Endodermal cell (in vitro differentiated cells): ENCODE data around the gene SMG5. TPM values are rescaled to one million over a fixed set of nuclear protein-coding genes. Genes with fewer than 3 reads are reported as not detected.

Source experiments
- DNase-seq: peaks from one replicate; pipeline ENCODE4 v3.0.0-alpha.2; 2017
- H3K27ac ChIP-seq: 2 replicates; pipeline ENCODE4 v1.5.1; 2013; ENCODE audit warnings: mild to moderate bottlenecking, low read depth, low read length, moderate library complexity
- H3K27me3 ChIP-seq: 2 replicates; pipeline ENCODE4 v1.6.1; 2013; ENCODE audit warnings: mild to moderate bottlenecking, low read length, moderate library complexity; ENCODE audit not compliant: insufficient read depth, control insufficient read depth, poor library complexity, severe bottlenecking
- H3K36me3 ChIP-seq: 2 replicates; pipeline ENCODE4 v1.7.0; 2013; ENCODE audit warnings: mild to moderate bottlenecking, low read length, moderate library complexity; ENCODE audit not compliant: control insufficient read depth, insufficient read depth
- H3K4me1 ChIP-seq: one replicate; pipeline ENCODE4 v1.7.0; 2013; ENCODE audit warnings: low read length; ENCODE audit not compliant: control insufficient read depth, insufficient read depth
- H3K4me3 ChIP-seq: 2 replicates; pipeline ENCODE4 v1.5.1; 2013; ENCODE audit warnings: mild to moderate bottlenecking, low read length, moderate library complexity
- H3K9ac ChIP-seq: 2 replicates; pipeline ENCODE4 v1.6.1; 2013; ENCODE audit warnings: mild to moderate bottlenecking, low read length, moderate library complexity; ENCODE audit not compliant: poor library complexity, severe bottlenecking; ENCODE audit errors: extremely low read depth
- H3K9me3 ChIP-seq: 2 replicates; pipeline ENCODE4 v1.6.1; 2013; ENCODE audit warnings: mild to moderate bottlenecking, low read length, moderate library complexity; ENCODE audit not compliant: control insufficient read depth
- H3K27ac Mint-ChIP-seq: 2 replicates; pipeline ENCODE4 v1.8.0; 2020; ENCODE audit warnings: mixed read lengths
- H3K27me3 Mint-ChIP-seq: 2 replicates; pipeline ENCODE4 v1.8.0; 2021; ENCODE audit warnings: mild to moderate bottlenecking, mixed read lengths; ENCODE audit not compliant: insufficient read depth
- H3K36me3 Mint-ChIP-seq: 2 replicates; pipeline ENCODE4 v1.8.0; 2020; ENCODE audit warnings: low read depth, mixed read lengths
- H3K4me1 Mint-ChIP-seq: 2 replicates; pipeline ENCODE4 v1.8.0; 2020; ENCODE audit warnings: mixed read lengths
- H3K4me3 Mint-ChIP-seq: 2 replicates; pipeline ENCODE4 v1.8.0; 2020; ENCODE audit warnings: mild to moderate bottlenecking, moderate library complexity, mixed read lengths
- H3K9me3 Mint-ChIP-seq: 2 replicates; pipeline ENCODE4 v1.8.0; 2020; ENCODE audit warnings: mild to moderate bottlenecking, mixed read lengths
- WGBS, 2 experiments: methylation state at CpG; one replicate each; pipeline versions ENCODE4 v1.1.5 to v1.1.7; 2013; ENCODE audit warnings: missing lambda C conversion rate in 2 of 2, mixed read lengths in 1 of 2; ENCODE audit not compliant: insufficient coverage in 1 of 2, insufficient read length in 1 of 2; 5-methylcytosine and 5-hydroxymethylcytosine counted together
- total RNA-seq, 2 donors: library from RNA; stranded (reverse); fragmentation: NEBNext Ultra II Directional in 1 of 2; extraction: Animal tissue kit (Norgen Biotek cat#: 25700) in 1 of 2; gene quantifications; 2 replicates in 1 of 2; 3 replicates in 1 of 2; pipeline ENCODE4 v1.2.1, GENCODE V29; 2021
- TF ChIP-seq, protein P1 (sequence below): fragments of 200-600 bp; sonication (generic); conservative IDR thresholded peaks from 2 replicates; pipeline ENCODE4 v1.5.0; 2021; ENCODE audit warnings: antibody characterized with exemption, mild to moderate bottlenecking

The SMG5 gene
- total RNA-seq, 2 donors from 2014 or later, result 103 to 111 TPM

DNA sequence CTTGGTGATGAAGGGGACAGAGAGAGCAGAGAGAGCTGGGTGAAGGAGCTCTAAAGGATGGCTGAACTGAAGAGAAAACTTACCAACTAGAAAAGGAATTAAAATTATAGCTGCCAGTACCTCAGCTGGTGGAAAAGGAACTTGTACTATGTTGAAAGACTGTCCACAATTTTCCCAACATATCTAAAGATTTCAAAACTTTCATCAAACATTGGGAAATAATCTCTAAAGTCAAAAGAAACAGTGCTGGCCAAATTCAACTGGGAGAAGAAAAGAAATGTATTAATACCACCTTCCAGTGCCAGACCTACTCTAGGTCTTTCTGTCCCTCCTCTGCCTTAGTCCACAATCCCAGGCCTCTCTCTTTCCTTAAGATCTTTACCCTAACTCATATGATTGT, 6.1 kb downstream of the SMG5 start:
- Mint-ChIP-seq H3K9me3 (no peaks in the 10 kb centered on the region), H3K27ac (no peak overlapping the region), H3K4me3 (no peak overlapping the region), H3K36me3 (peaks cover 70% of the 10 kb centered on the region), H3K4me1 (peaks cover 5% of the 10 kb centered on the region), H3K27me3 (no peaks in the 10 kb centered on the region)
- TF ChIP-seq, protein P1, sequence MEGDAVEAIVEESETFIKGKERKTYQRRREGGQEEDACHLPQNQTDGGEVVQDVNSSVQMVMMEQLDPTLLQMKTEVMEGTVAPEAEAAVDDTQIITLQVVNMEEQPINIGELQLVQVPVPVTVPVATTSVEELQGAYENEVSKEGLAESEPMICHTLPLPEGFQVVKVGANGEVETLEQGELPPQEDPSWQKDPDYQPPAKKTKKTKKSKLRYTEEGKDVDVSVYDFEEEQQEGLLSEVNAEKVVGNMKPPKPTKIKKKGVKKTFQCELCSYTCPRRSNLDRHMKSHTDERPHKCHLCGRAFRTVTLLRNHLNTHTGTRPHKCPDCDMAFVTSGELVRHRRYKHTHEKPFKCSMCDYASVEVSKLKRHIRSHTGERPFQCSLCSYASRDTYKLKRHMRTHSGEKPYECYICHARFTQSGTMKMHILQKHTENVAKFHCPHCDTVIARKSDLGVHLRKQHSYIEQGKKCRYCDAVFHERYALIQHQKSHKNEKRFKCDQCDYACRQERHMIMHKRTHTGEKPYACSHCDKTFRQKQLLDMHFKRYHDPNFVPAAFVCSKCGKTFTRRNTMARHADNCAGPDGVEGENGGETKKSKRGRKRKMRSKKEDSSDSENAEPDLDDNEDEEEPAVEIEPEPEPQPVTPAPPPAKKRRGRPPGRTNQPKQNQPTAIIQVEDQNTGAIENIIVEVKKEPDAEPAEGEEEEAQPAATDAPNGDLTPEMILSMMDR, result no peak
- no peak overlapping the region for H3K9ac ChIP-seq
- H3K27me3 ChIP-seq, result no peaks in the 10 kb centered on the region
- peaks cover 5% of the 10 kb centered on the region for H3K4me1 ChIP-seq
- no peak for DNase-seq
- H3K9me3 ChIP-seq, result no peaks in the 10 kb centered on the region
- H3K4me3 ChIP-seq, result no peak overlapping the region
- H3K27ac ChIP-seq, result no peak overlapping the region
- peaks cover 85% of the 10 kb centered on the region for H3K36me3 ChIP-seq

DNA sequence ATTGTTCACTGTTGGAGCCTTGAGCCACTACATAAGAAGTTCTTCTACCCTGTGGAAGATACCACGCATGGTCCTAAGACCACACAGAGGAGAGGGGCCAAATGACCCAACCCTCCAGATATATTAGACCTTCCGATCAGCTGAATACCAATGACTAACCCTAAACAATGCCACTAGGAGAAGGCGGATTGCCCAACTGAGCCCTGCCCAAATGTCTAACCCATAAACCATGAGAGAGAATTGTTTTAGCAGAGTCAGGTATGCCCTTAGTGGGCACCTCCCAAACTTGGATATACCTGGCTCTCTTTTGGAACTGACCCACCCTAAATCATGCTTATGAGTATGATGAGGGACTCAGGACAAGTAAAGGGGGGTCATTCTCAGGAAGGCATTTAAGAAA, 12.3 kb downstream of the SMG5 start:
- no peaks in the 10 kb centered on the region for H3K27me3 ChIP-seq
- peaks cover 2% of the 10 kb centered on the region for H3K4me1 Mint-ChIP-seq
- no peaks in the 10 kb centered on the region for H3K4me1 ChIP-seq
- 96% methylated on average over 3 of the region's 3 CpGs; no CpG with 5 or more reads in 1 of the 2 experiments for WGBS, 2 experiments
- H3K9me3 Mint-ChIP-seq, result no peaks in the 10 kb centered on the region
- H3K9me3 ChIP-seq, result no peaks in the 10 kb centered on the region
- TF ChIP-seq, protein P1, result no peak
- peaks cover 93% of the 10 kb centered on the region for H3K36me3 ChIP-seq
- H3K27ac Mint-ChIP-seq, result no peak overlapping the region
- no peak overlapping the region for H3K4me3 Mint-ChIP-seq
- H3K4me3 ChIP-seq, result no peak overlapping the region
- peaks cover 81% of the 10 kb centered on the region for H3K36me3 Mint-ChIP-seq
- DNase-seq, result no peak
- no peaks in the 10 kb centered on the region for H3K27me3 Mint-ChIP-seq
- H3K9ac ChIP-seq, result no peak overlapping the region
- no peak overlapping the region for H3K27ac ChIP-seq

DNA sequence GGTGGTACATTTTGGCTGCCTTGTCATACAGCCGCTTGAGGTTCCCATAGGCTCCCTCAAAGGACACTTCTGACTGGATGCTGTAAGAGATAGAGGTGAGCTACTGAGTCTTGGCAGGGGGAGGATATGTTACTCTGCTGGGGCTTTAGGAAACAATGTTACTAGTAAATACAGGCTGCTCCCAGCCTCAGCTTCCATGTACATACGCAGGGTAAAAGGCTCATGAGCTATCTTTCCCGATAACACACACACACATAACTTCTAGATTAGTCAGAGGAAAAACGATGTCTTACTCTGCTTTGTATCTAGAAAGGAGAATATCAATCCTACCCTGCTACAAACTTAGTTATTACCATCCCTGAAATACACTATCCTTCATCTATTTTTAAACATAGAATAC, 14.3 kb downstream of the SMG5 start:
- peaks cover 87% of the 10 kb centered on the region for H3K36me3 ChIP-seq

More for the DNA sequence above, 14.3 kb downstream of the SMG5 start:
- Histone ChIP-seq H3K9me3 (no peaks in the 10 kb centered on the region), H3K4me1 (no peaks in the 10 kb centered on the region), H3K27me3 (no peaks in the 10 kb centered on the region), H3K9ac (no peak overlapping the region), H3K27ac (no peak overlapping the region), H3K4me3 (no peak overlapping the region)
- TF ChIP-seq, protein P1, result no peak
- no peak overlapping the region for H3K4me3 Mint-ChIP-seq
- H3K27ac Mint-ChIP-seq, result no peak overlapping the region
- WGBS, 2 experiments, result 82 to 99% methylated on average over 3 to 4 of the region's 4 CpGs
- peaks cover 2% of the 10 kb centered on the region for H3K4me1 Mint-ChIP-seq
- no peaks in the 10 kb centered on the region for H3K9me3 Mint-ChIP-seq
- DNase-seq, result no peak
- H3K27me3 Mint-ChIP-seq, result no peaks in the 10 kb centered on the region
- H3K36me3 Mint-ChIP-seq, result peaks cover 77% of the 10 kb centered on the region
